Brain microvascular endothelial cell (primary cell): ENCODE data around the gene TMED6.

Experiments used
- DNase-seq: peaks from one replicate; pipeline ENCODE4 v3.0.0-alpha.2; 2020
- H3K27ac ChIP-seq: fragments of 250-450 bp; sonication (Bioruptor Pico); 2 replicates; pipeline ENCODE4 v1.5.1; 2020; ENCODE audit warnings: mild to moderate bottlenecking, moderate library complexity
- H3K27me3 ChIP-seq: fragments of 250-450 bp; sonication (Bioruptor Pico); replicated peaks from 2 replicates; pipeline ENCODE4 v1.5.1; 2020; ENCODE audit warnings: mild to moderate bottlenecking
- H3K36me3 ChIP-seq: fragments of 250-450 bp; sonication (Bioruptor Pico); replicated peaks from 2 replicates; pipeline ENCODE4 v1.5.1; 2020; ENCODE audit warnings: mild to moderate bottlenecking
- H3K4me3 ChIP-seq: 2 replicates; pipeline ENCODE4 v1.5.1; 2011; ENCODE audit warnings: low read depth, mild to moderate bottlenecking, control low read depth, low read length, moderate library complexity
- in situ Hi-C: cut with HindIII; loops from 2 replicates; pipeline ENCODE4 v1.10.0; 2017; ENCODE audit warnings: low sequenced_read_pairs, low pct_ligation_motif_present
- TF ChIP-seq, protein P1 (sequence below): IDR thresholded peaks from 2 replicates; pipeline ENCODE4 v1.5.1; 2011; ENCODE audit warnings: low read depth, mild to moderate bottlenecking, moderate library complexity, low read length, control low read depth, inconsistent platforms; ENCODE audit errors: missing control alignments

TMED6 gene

DNA sequence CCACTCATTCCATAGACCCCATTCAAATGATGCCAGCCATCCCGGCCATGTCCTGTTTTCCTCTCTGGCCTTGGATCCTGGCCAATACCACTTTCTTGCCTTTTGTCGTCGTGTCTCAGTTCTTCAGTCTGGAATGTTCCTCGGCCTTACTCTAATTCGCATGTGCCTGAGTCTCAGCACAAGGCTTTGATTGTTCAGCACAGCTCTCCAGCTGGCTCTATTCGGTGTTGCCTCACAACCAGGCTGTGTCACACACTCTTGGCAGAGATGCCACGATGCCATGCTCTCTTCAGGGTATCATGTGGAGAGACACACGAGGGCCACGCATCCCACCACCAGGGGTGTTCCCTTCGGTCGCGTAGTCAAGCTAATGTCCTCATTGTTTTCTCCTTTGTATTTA is 42.3 kb downstream of the TMED6 start:
- H3K4me3 ChIP-seq = no peak overlapping the region
- H3K27me3 ChIP-seq = no peaks in the 10 kb centered on the region
- DNase-seq = no peak
- no peaks in the 10 kb centered on the region for H3K36me3 ChIP-seq
- in situ Hi-C loops = no loop called here
- TF ChIP-seq, protein P1, sequence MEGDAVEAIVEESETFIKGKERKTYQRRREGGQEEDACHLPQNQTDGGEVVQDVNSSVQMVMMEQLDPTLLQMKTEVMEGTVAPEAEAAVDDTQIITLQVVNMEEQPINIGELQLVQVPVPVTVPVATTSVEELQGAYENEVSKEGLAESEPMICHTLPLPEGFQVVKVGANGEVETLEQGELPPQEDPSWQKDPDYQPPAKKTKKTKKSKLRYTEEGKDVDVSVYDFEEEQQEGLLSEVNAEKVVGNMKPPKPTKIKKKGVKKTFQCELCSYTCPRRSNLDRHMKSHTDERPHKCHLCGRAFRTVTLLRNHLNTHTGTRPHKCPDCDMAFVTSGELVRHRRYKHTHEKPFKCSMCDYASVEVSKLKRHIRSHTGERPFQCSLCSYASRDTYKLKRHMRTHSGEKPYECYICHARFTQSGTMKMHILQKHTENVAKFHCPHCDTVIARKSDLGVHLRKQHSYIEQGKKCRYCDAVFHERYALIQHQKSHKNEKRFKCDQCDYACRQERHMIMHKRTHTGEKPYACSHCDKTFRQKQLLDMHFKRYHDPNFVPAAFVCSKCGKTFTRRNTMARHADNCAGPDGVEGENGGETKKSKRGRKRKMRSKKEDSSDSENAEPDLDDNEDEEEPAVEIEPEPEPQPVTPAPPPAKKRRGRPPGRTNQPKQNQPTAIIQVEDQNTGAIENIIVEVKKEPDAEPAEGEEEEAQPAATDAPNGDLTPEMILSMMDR = no peak
- no peak overlapping the region for H3K27ac ChIP-seq

DNA sequence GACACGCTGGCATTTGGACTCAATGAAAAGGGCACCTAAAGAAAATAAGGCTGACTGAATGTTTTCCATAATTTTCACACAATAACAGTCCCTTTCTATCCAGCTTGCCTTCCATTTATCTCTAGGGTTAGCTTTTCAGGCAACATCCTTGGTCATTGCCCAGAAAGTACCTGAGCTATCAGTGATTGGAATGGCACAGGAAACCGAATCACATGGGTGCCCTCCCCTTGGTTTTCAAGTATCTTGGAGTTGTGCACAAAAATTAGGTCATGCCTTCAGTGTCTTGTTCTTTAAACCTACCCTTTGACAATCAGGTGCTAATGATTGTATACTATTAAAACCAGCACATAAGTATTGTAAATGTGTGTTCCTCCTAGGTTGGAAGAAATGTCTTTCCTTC is 43.7 kb downstream of the TMED6 start:
- in situ Hi-C loops = no loop called here
- no peak overlapping the region for H3K27ac ChIP-seq
- no peak for DNase-seq
- H3K36me3 ChIP-seq = no peaks in the 10 kb centered on the region
- no peak overlapping the region for H3K4me3 ChIP-seq
- TF ChIP-seq, protein P1 = no peak
- no peaks in the 10 kb centered on the region for H3K27me3 ChIP-seq

DNA sequence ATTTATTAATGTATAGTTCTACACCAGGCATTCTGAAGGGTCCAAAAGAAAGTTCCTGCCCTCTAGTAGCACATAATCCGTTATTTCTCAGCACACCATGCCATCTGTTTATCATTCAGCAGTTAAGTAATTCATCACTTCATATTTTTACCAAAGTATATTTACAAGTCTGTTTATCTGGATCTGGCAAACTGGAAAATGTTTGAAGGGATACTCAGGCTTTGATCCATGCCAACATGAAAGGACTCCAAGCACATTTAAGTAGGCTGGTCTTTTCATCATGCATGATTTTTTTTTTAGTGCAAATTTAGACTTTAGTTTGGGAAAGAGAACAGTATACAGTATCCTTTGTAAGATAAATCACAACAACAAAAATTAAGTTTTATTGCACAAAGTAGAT is 44.5 kb downstream of the TMED6 start:
- H3K4me3 ChIP-seq = no peak overlapping the region

DNA sequence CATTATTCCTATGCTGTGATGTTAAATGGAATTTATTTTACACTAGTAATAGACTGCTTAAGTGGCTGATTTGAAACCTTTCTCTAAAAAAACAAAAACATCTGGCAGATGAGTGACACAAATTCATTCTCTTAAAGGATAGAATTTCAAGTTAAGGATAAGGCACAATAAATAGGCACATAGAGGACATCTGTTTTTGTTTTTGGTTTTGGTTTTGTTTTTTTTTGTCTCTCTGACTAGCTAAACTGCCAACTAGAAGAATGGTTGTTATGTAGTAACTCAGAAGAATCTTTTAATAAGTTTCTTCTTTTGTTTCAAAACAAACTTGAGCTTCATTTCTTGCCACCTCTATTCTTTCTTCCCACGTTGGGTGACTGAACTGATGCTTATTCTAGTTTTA is 45.6 kb downstream of the TMED6 start:
- no peak overlapping the region for H3K4me3 ChIP-seq
- no peak overlapping the region for H3K27ac ChIP-seq
- H3K27me3 ChIP-seq = no peaks in the 10 kb centered on the region
- TF ChIP-seq, protein P1 = no peak
- in situ Hi-C loops = no loop called here
- no peaks in the 10 kb centered on the region for H3K36me3 ChIP-seq
- no peak for DNase-seq

More for the DNA sequence above, 44.5 kb downstream of the TMED6 start:
- no peak for DNase-seq
- Histone ChIP-seq H3K27ac (no peak overlapping the region), H3K27me3 (no peaks in the 10 kb centered on the region), H3K36me3 (no peaks in the 10 kb centered on the region)
- in situ Hi-C loops = no loop called here
- TF ChIP-seq, protein P1 = no peak

DNA sequence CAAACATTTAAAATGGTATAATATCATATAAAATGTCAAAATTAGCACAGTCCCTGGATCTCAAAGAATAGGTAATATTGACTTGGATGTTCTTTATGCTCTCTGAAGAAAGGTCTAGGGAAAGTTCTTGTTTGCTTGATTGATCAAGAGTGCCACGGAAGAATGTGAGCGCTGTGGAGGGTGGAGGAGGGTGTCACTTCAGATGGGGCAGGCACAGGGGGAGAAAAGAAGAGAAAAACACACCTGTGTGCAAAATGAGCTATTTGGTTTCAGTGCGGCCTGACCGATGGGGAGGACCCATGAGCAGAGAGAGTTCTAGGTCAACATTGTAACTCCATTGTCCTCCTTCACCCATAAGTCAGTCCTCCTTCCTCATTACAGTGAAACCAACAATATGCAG is 49.3 kb downstream of the TMED6 start:
- Histone ChIP-seq H3K27me3 (no peaks in the 10 kb centered on the region), H3K36me3 (peaks cover 12% of the 10 kb centered on the region), H3K27ac (no peak overlapping the region), H3K4me3 (no peak overlapping the region)
- in situ Hi-C loops = no loop called here
- TF ChIP-seq, protein P1 = no peak
- no peak for DNase-seq

DNA sequence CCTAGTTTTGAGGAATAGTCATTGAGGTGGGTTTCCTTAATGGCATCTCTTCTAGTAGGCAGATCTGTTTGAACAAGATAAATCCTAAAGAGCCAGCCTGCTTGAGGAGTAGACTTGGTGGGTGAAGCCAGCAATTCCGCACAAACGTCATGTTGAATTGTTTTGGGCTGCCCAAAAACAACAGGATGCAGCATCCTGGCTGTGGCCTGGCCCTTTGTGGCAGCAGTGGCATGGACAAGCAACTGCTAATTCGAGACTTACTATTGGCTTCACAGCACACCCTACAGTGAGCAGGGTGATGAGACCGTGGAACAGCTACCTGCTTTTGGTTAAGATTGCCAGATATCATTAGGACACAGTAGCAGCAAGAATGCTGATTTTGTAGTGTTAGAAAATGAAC is 49.7 kb downstream of the TMED6 start:
- H3K27ac ChIP-seq = no peak overlapping the region
- TF ChIP-seq, protein P1 = no peak
- H3K4me3 ChIP-seq = no peak overlapping the region
- no peaks in the 10 kb centered on the region for H3K27me3 ChIP-seq
- H3K36me3 ChIP-seq = peaks cover 12% of the 10 kb centered on the region
- no peak for DNase-seq
- in situ Hi-C loops = no loop called here
